ENCODE results near the gene PRR5L.
"Not testable (repeated sequence)": the region's sequence is repeated elsewhere in the genome, so short reads cannot be mapped to it uniquely, and the experiment has no call there.

Gene PRR5L

GRCh38 chr11:36282926-36283325, 13.2 kb upstream of the PRR5L start:
- no peak for DNase-seq

- no peak for DNase-seq
Measured at GRCh38 chr11:36288442-36289225, 7.5 kb upstream of the PRR5L start.

- DNase-seq, result peak; percentile 92
Measured at GRCh38 chr11:36289226-36289852, 6.7 kb upstream of the PRR5L start, which contains the start of gene COMMD9. COMMD9 (minus strand) TSS chr11:36289424; CDS start chr11:36289412, 12 bp downstream.

GRCh38 chr11:36292311-36292722, 3.8 kb upstream of the PRR5L start:
- no peak for DNase-seq

GRCh38 chr11:36296884-36297543, 926 bp downstream of the PRR5L start:
- DNase-seq, result no peak

- DNase-seq, result no peak
Measured at GRCh38 chr11:36300650-36301049, 4.6 kb downstream of the PRR5L start.

GRCh38 chr11:36304351-36304750, 8.3 kb downstream of the PRR5L start:
- no peak for DNase-seq

- no peak for DNase-seq
Measured at GRCh38 chr11:36305047-36305446, 9.0 kb downstream of the PRR5L start.

- DNase-seq, result peak; percentile 22
Measured at GRCh38 chr11:36306888-36307287, 10.8 kb downstream of the PRR5L start.

GRCh38 chr11:36308577-36308976, 12.5 kb downstream of the PRR5L start:
- no peak for DNase-seq

- no peak for DNase-seq
Measured at GRCh38 chr11:36309779-36310178, 13.7 kb downstream of the PRR5L start.

- no peak for DNase-seq
Measured at GRCh38 chr11:36311926-36312595, 16.0 kb downstream of the PRR5L start.

- no peak for DNase-seq
Measured at GRCh38 chr11:36312611-36313472, 16.8 kb downstream of the PRR5L start.

- DNase-seq, result no peak
Measured at GRCh38 chr11:36313750-36314433, 17.8 kb downstream of the PRR5L start.

- no peak for DNase-seq
Measured at GRCh38 chr11:36314434-36314767, 18.3 kb downstream of the PRR5L start.

GRCh38 chr11:36316049-36316448, 20.0 kb downstream of the PRR5L start:
- no peak for DNase-seq

- DNase-seq, result no peak
Measured at GRCh38 chr11:36317992-36318391, 21.9 kb downstream of the PRR5L start.

GRCh38 chr11:36324956-36325355, 28.9 kb downstream of the PRR5L start:
- not testable (repeated sequence) for DNase-seq

GRCh38 chr11:36325403-36325802, 29.3 kb downstream of the PRR5L start:
- DNase-seq, result not testable (repeated sequence)

- no peak for DNase-seq
Measured at GRCh38 chr11:36326524-36327419, 30.7 kb downstream of the PRR5L start.

Measured in activated gamma-delta T cell treated with Interleukin-2 at 50 U/mL for 16 hours (primary cell).